ENCODE measurements around the gene PDZD2. TPM values are rescaled to one million over a fixed set of nuclear protein-coding genes. Genes with fewer than 3 reads are reported as not detected.
A peak's percentile ranks its signal among the peaks of the same experiment; 100 is the strongest.
"Not testable (repeated sequence)": the region's sequence is repeated elsewhere in the genome, so short reads cannot be mapped to it uniquely, and the experiment has no call there.

Gene PDZD2
- total RNA-seq, 1 donor from 2014 or later: 14.7 TPM

GRCh38 chr5:31682025-31682424 is 43.1 kb downstream of the PDZD2 start:
- FAIRE-seq (no peak), DNase-seq (ENCODE audit: low spot score in 2 of 2) (no peak)

GRCh38 chr5:31682851-31683250 is 43.9 kb downstream of the PDZD2 start:
- FAIRE-seq (no peak), DNase-seq (ENCODE audit: low spot score in 2 of 2) (no peak)

- FAIRE-seq: no peak
- DNase-seq (ENCODE audit: low spot score in 2 of 2): no peak
These were observed 49.7 kb downstream of the PDZD2 start for GRCh38 chr5:31688515-31689092.

- DNase-seq (ENCODE audit: low spot score in 2 of 2); FAIRE-seq: not testable (repeated sequence)
These were observed 52.5 kb downstream of the PDZD2 start for GRCh38 chr5:31691408-31691807.

GRCh38 chr5:31692561-31693221 is 53.8 kb downstream of the PDZD2 start:
- DNase-seq (ENCODE audit: low spot score in 2 of 2) (peak; percentile 34 to 51), FAIRE-seq (no peak)

GRCh38 chr5:31698673-31699072 is 59.7 kb downstream of the PDZD2 start:
- DNase-seq (ENCODE audit: low spot score in 2 of 2): no peak
- FAIRE-seq: no peak

- FAIRE-seq: no peak
- no peak for DNase-seq (ENCODE audit: low spot score in 2 of 2)
These were observed 62.8 kb downstream of the PDZD2 start for GRCh38 chr5:31701642-31702299.

- FAIRE-seq: no peak
- DNase-seq (ENCODE audit: low spot score in 2 of 2): no peak
These were observed 63.8 kb downstream of the PDZD2 start for GRCh38 chr5:31702712-31703111.

GRCh38 chr5:31703757-31704156 is 64.8 kb downstream of the PDZD2 start:
- DNase-seq (ENCODE audit: low spot score in 2 of 2) (no peak), FAIRE-seq (no peak)

GRCh38 chr5:31706186-31706585 is 67.3 kb downstream of the PDZD2 start:
- FAIRE-seq (no peak), DNase-seq (ENCODE audit: low spot score in 2 of 2) (no peak)

GRCh38 chr5:31707329-31707728 is 68.4 kb downstream of the PDZD2 start:
- DNase-seq (ENCODE audit: low spot score in 2 of 2) (no peak), FAIRE-seq (no peak)

GRCh38 chr5:31708089-31708488 is 69.2 kb downstream of the PDZD2 start:
- no peak for FAIRE-seq
- no peak for DNase-seq (ENCODE audit: low spot score in 2 of 2)

GRCh38 chr5:31711363-31711762 is 72.4 kb downstream of the PDZD2 start:
- DNase-seq (ENCODE audit: low spot score in 2 of 2) (no peak), FAIRE-seq (no peak)

GRCh38 chr5:31711935-31712592 is 73.1 kb downstream of the PDZD2 start:
- DNase-seq (ENCODE audit: low spot score in 2 of 2) (no peak), FAIRE-seq (no peak)

GRCh38 chr5:31717561-31717960 is 78.6 kb downstream of the PDZD2 start:
- DNase-seq (ENCODE audit: low spot score in 2 of 2) (no peak), FAIRE-seq (no peak)

GRCh38 chr5:31720004-31720403 is 81.1 kb downstream of the PDZD2 start:
- DNase-seq (ENCODE audit: low spot score in 2 of 2) (no peak), FAIRE-seq (no peak)

GRCh38 chr5:31720811-31721345 is 81.9 kb downstream of the PDZD2 start:
- DNase-seq (ENCODE audit: low spot score in 2 of 2) (no peak), FAIRE-seq (no peak)

- FAIRE-seq (no peak), DNase-seq (ENCODE audit: low spot score in 2 of 2) (no peak)
These were observed 83.2 kb downstream of the PDZD2 start for GRCh38 chr5:31722111-31722510.

- no peak for DNase-seq (ENCODE audit: low spot score in 2 of 2)
- no peak for FAIRE-seq
These were observed 87.1 kb downstream of the PDZD2 start for GRCh38 chr5:31725996-31726395.

- DNase-seq (ENCODE audit: low spot score in 2 of 2): no peak
- FAIRE-seq: no peak
These were observed 88.0 kb downstream of the PDZD2 start for GRCh38 chr5:31726952-31727351.

- DNase-seq (ENCODE audit: low spot score in 2 of 2): no peak
- no peak for FAIRE-seq
These were observed 89.1 kb downstream of the PDZD2 start for GRCh38 chr5:31728039-31728438.

All from frontal cortex (tissue), 4 donors.